GM12878 (cell line): ENCODE data around the gene LRP1. TPM values are rescaled to one million over a fixed set of nuclear protein-coding genes. Genes with fewer than 3 reads are reported as not detected.

Source experiments
- ATAC-seq: fragments of 200-7000 bp; cut with Tn5 transposase; 3 replicates; pipeline ENCODE4 v1.9.1; 2020; ENCODE audit warnings: mild to moderate bottlenecking, moderate library complexity
- BruUV-seq: library from RNA; stranded (reverse); fragments of 400-500 nt; replicated peaks from 2 replicates; lab custom pipeline; 2021; lab: Mats Ljungman, UMichigan
- CTCF ChIA-PET: fragments of 300-600 bp; sonication (Branson Sonifier 250); formaldehyde crosslinking; extraction: SDS; loops from one replicate; lab custom pipeline; 2021; ENCODE audit warnings: inconsistent platforms; lab: Yijun Ruan, JAX
- POLR2A ChIA-PET: fragments of 350-600 bp; formaldehyde crosslinking; extraction: SDS; loops from one replicate; lab custom pipeline; 2021; ENCODE audit warnings: inconsistent platforms; lab: Charles Lee
- RAD21 ChIA-PET: fragments of 300-600 bp; sonication (Branson Sonifier 250); formaldehyde crosslinking; loops from one replicate; lab custom pipeline; 2023; ENCODE audit warnings: antibody characterized with exemption; ENCODE audit not compliant: unreplicated experiment; lab: Charles Lee
- SMC1A ChIA-PET: fragments of 300-600 bp; sonication (Branson Sonifier 250); formaldehyde crosslinking; loops from one replicate; lab custom pipeline; 2023; ENCODE audit not compliant: unreplicated experiment, uncharacterized antibody; lab: Charles Lee
- DNase-seq: peaks from one replicate; pipeline ENCODE4 v3.0.0-alpha.2; 2011; ENCODE audit warnings: low read depth, low spot score
- FAIRE-seq: peaks from 3 replicates; lab custom pipeline; 2011; peaks lifted over from hg19 to GRCh38; lab: Jason Lieb, UNC
- H2AFZ ChIP-seq: 2 replicates; pipeline ENCODE4 v1.6.0; 2011; ENCODE audit warnings: low read depth, low read length, control low read depth; ENCODE audit not compliant: control insufficient read depth
- H3K27ac ChIP-seq: 2 replicates; pipeline ENCODE4 v1.5.1; 2011; ENCODE audit warnings: control low read depth; ENCODE audit not compliant: control insufficient read depth, insufficient read depth
- H3K27me3 ChIP-seq, 2 experiments: replicated peaks in 1 of 2; 2 replicates each; pipeline versions ENCODE4 v1.6.0 to v1.6.1; 2011; ENCODE audit warnings: low read length in 1 of 2; ENCODE audit not compliant: control insufficient read depth in 2 of 2, insufficient read depth in 2 of 2
- H3K36me3 ChIP-seq, 2 experiments: 2 replicates each; pipeline ENCODE4 v1.5.1; 2011; ENCODE audit warnings: low read length in 1 of 2; ENCODE audit not compliant: control insufficient read depth in 2 of 2, insufficient read depth in 2 of 2
- H3K4me1 ChIP-seq: 2 replicates; pipeline ENCODE4 v1.6.1; 2011; ENCODE audit warnings: mild to moderate bottlenecking, low read length, moderate library complexity, mixed read lengths; ENCODE audit not compliant: control insufficient read depth, insufficient read depth
- H3K4me2 ChIP-seq: 2 replicates; pipeline ENCODE4 v1.6.0; 2011; ENCODE audit warnings: control low read depth; ENCODE audit not compliant: control insufficient read depth, insufficient read depth
- H3K4me3 ChIP-seq: fragments of 200-600 bp; sonication (generic); 2 replicates; pipeline ENCODE4 v1.5.1; 2016
- H3K79me2 ChIP-seq: 2 replicates; pipeline ENCODE4 v1.6.0; 2011; ENCODE audit warnings: low read length; ENCODE audit not compliant: control insufficient read depth, insufficient read depth
- H3K9ac ChIP-seq: 2 replicates; pipeline ENCODE4 v1.8.0; 2011; ENCODE audit warnings: low read length, control low read depth, mixed read lengths; ENCODE audit not compliant: control insufficient read depth, insufficient read depth
- H3K9me3 ChIP-seq: replicated peaks from 3 replicates; pipeline ENCODE4 v1.5.1; 2011; ENCODE audit warnings: mild to moderate bottlenecking, low read length; ENCODE audit not compliant: control insufficient read depth, insufficient read depth
- H4K20me1 ChIP-seq: 2 replicates; pipeline ENCODE4 v1.6.0; 2011; ENCODE audit not compliant: control insufficient read depth, insufficient read depth
- BACH1 ChIP-seq: fragments of 450-650 bp; IDR thresholded peaks from 2 replicates; pipeline ENCODE4 v1.6.1; 2017; ENCODE audit warnings: mild to moderate bottlenecking, borderline replicate concordance
- BRCA1 ChIP-seq: IDR thresholded peaks from 2 replicates; pipeline ENCODE4 v1.6.1; 2011; ENCODE audit warnings: low read depth, low read length, improper control_type of control experiment
- CEBPB ChIP-seq, 2 experiments: fragments of 150-350 bp in 1 of 2; IDR thresholded peaks; 2 replicates each; pipeline ENCODE4 v1.6.1; 2012 to 2014; ENCODE audit warnings: low read depth in 2 of 2, low read length in 2 of 2, borderline replicate concordance in 1 of 2, inconsistent platforms in 1 of 2
- CHD4 ChIP-seq: fragments of 200-600 bp; sonication (generic); IDR thresholded peaks from 2 replicates; pipeline ENCODE4 v1.6.1; 2016; ENCODE audit warnings: mild to moderate bottlenecking
- ETV6 ChIP-seq, 2 experiments: fragments of 450-650 bp in 1 of 2; IDR thresholded peaks in 1 of 2; conservative IDR thresholded peaks in 1 of 2; 2 replicates each; pipeline ENCODE4 v1.6.1; 2014; ENCODE audit warnings: antibody characterized with exemption in 1 of 2, borderline replicate concordance in 1 of 2, low read depth in 1 of 2, mild to moderate bottlenecking in 1 of 2, moderate library complexity in 1 of 2
- HDAC2 ChIP-seq: fragments of 200-600 bp; sonication (generic); IDR thresholded peaks from 2 replicates; pipeline ENCODE4 v1.6.1; 2017
- JUNB ChIP-seq: IDR thresholded peaks from 2 replicates; pipeline ENCODE4 v1.6.1; 2016; ENCODE audit warnings: antibody characterized with exemption, mild to moderate bottlenecking
- KDM1A ChIP-seq: fragments of 200-600 bp; sonication (generic); IDR thresholded peaks from 2 replicates; pipeline ENCODE4 v1.6.1; 2016; ENCODE audit warnings: borderline replicate concordance
- MEF2B ChIP-seq: fragments of 450-650 bp; IDR thresholded peaks from 2 replicates; pipeline ENCODE4 v1.6.1; 2018; ENCODE audit warnings: mild to moderate bottlenecking, moderate library complexity; ENCODE audit not compliant: partially characterized antibody, poor library complexity, severe bottlenecking
- MXI1 ChIP-seq: fragments of 150-350 bp; IDR thresholded peaks from 2 replicates; pipeline ENCODE4 v1.6.1; 2011; ENCODE audit warnings: low read depth, mild to moderate bottlenecking, inconsistent platforms, low read length, improper control_type of control experiment
- NBN ChIP-seq: fragments of 450-650 bp; IDR thresholded peaks from 2 replicates; pipeline ENCODE4 v1.6.1; 2016
- NKRF ChIP-seq: fragments of 450-650 bp; conservative IDR thresholded peaks from 2 replicates; pipeline ENCODE4 v1.6.1; 2017; ENCODE audit warnings: mild to moderate bottlenecking, moderate library complexity
- PAX8 ChIP-seq: fragments of 450-650 bp; IDR thresholded peaks from 2 replicates; pipeline ENCODE4 v1.6.1; 2017; ENCODE audit warnings: mild to moderate bottlenecking, moderate library complexity
- TCF3 ChIP-seq: IDR thresholded peaks from 2 replicates; pipeline ENCODE4 v1.6.1; 2012; ENCODE audit warnings: low read depth, mild to moderate bottlenecking, low read length, borderline replicate concordance; ENCODE audit not compliant: insufficient read depth
- ZBED1 ChIP-seq: IDR thresholded peaks from 2 replicates; pipeline ENCODE4 v1.6.1; 2016; ENCODE audit warnings: borderline replicate concordance
- ZBTB11 ChIP-seq: fragments of 450-650 bp; formaldehyde crosslinking; IDR thresholded peaks from 2 replicates; pipeline ENCODE4 v1.5.0; 2022; ENCODE audit warnings: mild to moderate bottlenecking, missing genetic modification characterization
- ZNF592 ChIP-seq: fragments of 450-650 bp; IDR thresholded peaks from 2 replicates; pipeline ENCODE4 v1.6.1; 2017; ENCODE audit warnings: mild to moderate bottlenecking, moderate library complexity
- WGBS: methylation state at CpG from one replicate; pipeline ENCODE4 v1.1.6; 2016; ENCODE audit warnings: low lambda C conversion rate; ENCODE audit not compliant: insufficient replicate concordance, insufficient coverage; ENCODE audit errors: missing lambda C conversion rate; 5-methylcytosine and 5-hydroxymethylcytosine counted together
- in situ Hi-C: fragments of 300-500 bp; cut with MboI; formaldehyde crosslinking; loops from 9 replicates; pipeline ENCODE4 v1.14.3; 2018; ENCODE audit warnings: mixed read lengths
- intact Hi-C: fragments of 100-400 bp; cut with micrococcal nuclease; formaldehyde crosslinking; loops from one replicate; pipeline ENCODE4 v1.14.2; 2022; ENCODE audit not compliant: unreplicated experiment
- polyA plus RNA-seq, 11 experiments: library from polyadenylated mRNA; depleted of rRNA in 4 of 11; unstranded in 6 of 11; stranded (reverse) in 5 of 11; fragments of >200 nt; fragmentation: Nextera tagmentation in 4 of 11; fragmentation: Illumina TruSeq in 1 of 11; extraction: Ambion mirVana in 4 of 11; extraction: Trizol in 1 of 11; gene quantifications; 1 replicate in 1 of 11; 2 replicates in 10 of 11; pipeline versions ENCODE4 v1.2.1 to v1.2.3, GENCODE V29; 2011 to 2016; ENCODE audit warnings: inconsistent platforms in 2 of 11, missing spikeins in 2 of 11, low read depth in 1 of 11
- total RNA-seq, 4 experiments: library from RNA; depleted of rRNA in 3 of 4; stranded (reverse); fragments of >200 nt in 3 of 4; fragmentation: Illumina TruSeq in 1 of 4; extraction: Trizol in 1 of 4; gene quantifications; 2 replicates each; pipeline versions ENCODE4 v1.2.1 to v1.2.3, GENCODE V29; 2013 to 2021

The LRP1 gene
- total and polyA plus RNA-seq, 10 of the 15 experiments (the other 5 are each of a cell fraction or from before 2014, with no cell fraction given), result under 0.01 to 1.1 (median 0.20) TPM; not detected in 2

GRCh38 chr12:57220770-57221168, 92.5 kb downstream of the LRP1 start:
- Histone ChIP-seq H3K27me3 (peaks cover 33 to 38% of the 10 kb centered on the region in 2 experiments), H3K4me3 (no peak overlapping the region), H3K9ac (no peak overlapping the region), H3K4me1 (peaks cover 13% of the 10 kb centered on the region), H3K9me3 (no peaks in the 10 kb centered on the region), H2AFZ (no peak overlapping the region), H3K27ac (no peak overlapping the region), H3K4me2 (no peak overlapping the region), H3K36me3 (no peaks in the 10 kb centered on the region), H4K20me1 (no peaks in the 10 kb centered on the region), H3K79me2 (no peaks in the 10 kb centered on the region)
- in situ Hi-C loops (no loop called here), intact Hi-C loops (no loop called here)
- 0% methylated on average over 1 of the region's 1 CpG for WGBS
- ChIA-PET RAD21 (no interaction called here), CTCF (interaction anchor here (1.1 kb wide), 1 partner anchor 22 kb away, joined by 5 read pairs; no protein-coding TSS in a partner anchor), POLR2A (no interaction called here), SMC1A (no interaction called here)
- no peak for FAIRE-seq
- BruUV-seq, result no TSS peak
- TF ChIP-seq TCF3 (no peak), KDM1A (no peak), JUNB (no peak), NBN (no peak), MXI1 (no peak), ZNF592 (no peak), CEBPB (IDR thresholded peaks at IDR 0.05; ENCODE audit: borderline replicate concordance in 1 of 2, low read depth in 2 of 2, low read length in 2 of 2) (no peak), BRCA1 (no peak), HDAC2 (no peak), ZBED1 (no peak), PAX8 (no peak), ETV6 (conservative IDR thresholded peaks at IDR 0.05 in 1 of 2, IDR thresholded peaks at IDR 0.05 in 1 of 2; ENCODE audit: borderline replicate concordance in 1 of 2, low read depth in 1 of 2) (no peak), BACH1 (no peak), CHD4 (no peak), ZBTB11 (CRISPR knock-in tag) (no peak), MEF2B (no peak), NKRF (no peak)
- ATAC-seq, result no peak
- no peak for DNase-seq
